ENCODE results near the gene GARIN5A.

- TF ChIP-seq CTCF (IDR thresholded peaks at IDR 0.05; ENCODE audit: poor library complexity) (no peak), EZH2phosphoT487 (IDR thresholded peaks at IDR 0.05; ENCODE audit: low read depth, severe bottlenecking, unreplicated experiment) (no peak)
Observed at GRCh38 chr19:50495020-50495531, 18.4 kb upstream of the GARIN5A start.

All from hepatocyte (in vitro differentiated cells).